Stimulated activated naive CD8-positive, alpha-beta T cell treated with anti-CD3 and anti-CD28 coated beads, Interleukin-15, Interleukin-2, amounts not matched to agents 100 ng/mL and 50 ng/mL, for 24 hours (primary cell): ENCODE results near the gene PRSS36.
"Not testable (repeated sequence)": the region's sequence is repeated elsewhere in the genome, so short reads cannot be mapped to it uniquely, and the experiment has no call there.

Source experiments
- H3K27ac Mint-ChIP-seq: one replicate; pipeline ENCODE4 v1.8.0; 2021; ENCODE audit warnings: mild to moderate bottlenecking, mixed read lengths
- H3K27me3 Mint-ChIP-seq: one replicate; pipeline ENCODE4 v1.8.0; 2021; ENCODE audit warnings: mixed read lengths
- H3K36me3 Mint-ChIP-seq: one replicate; pipeline ENCODE4 v1.8.0; 2021; ENCODE audit warnings: low read depth, mixed read lengths
- H3K4me1 Mint-ChIP-seq: one replicate; pipeline ENCODE4 v1.8.0; 2021; ENCODE audit warnings: low read depth, mixed read lengths
- H3K4me3 Mint-ChIP-seq: one replicate; pipeline ENCODE4 v1.8.0; 2021; ENCODE audit warnings: mild to moderate bottlenecking, mixed read lengths
- H3K9me3 Mint-ChIP-seq: one replicate; pipeline ENCODE4 v1.8.0; 2021; ENCODE audit warnings: mixed read lengths

PRSS36 gene

DNA sequence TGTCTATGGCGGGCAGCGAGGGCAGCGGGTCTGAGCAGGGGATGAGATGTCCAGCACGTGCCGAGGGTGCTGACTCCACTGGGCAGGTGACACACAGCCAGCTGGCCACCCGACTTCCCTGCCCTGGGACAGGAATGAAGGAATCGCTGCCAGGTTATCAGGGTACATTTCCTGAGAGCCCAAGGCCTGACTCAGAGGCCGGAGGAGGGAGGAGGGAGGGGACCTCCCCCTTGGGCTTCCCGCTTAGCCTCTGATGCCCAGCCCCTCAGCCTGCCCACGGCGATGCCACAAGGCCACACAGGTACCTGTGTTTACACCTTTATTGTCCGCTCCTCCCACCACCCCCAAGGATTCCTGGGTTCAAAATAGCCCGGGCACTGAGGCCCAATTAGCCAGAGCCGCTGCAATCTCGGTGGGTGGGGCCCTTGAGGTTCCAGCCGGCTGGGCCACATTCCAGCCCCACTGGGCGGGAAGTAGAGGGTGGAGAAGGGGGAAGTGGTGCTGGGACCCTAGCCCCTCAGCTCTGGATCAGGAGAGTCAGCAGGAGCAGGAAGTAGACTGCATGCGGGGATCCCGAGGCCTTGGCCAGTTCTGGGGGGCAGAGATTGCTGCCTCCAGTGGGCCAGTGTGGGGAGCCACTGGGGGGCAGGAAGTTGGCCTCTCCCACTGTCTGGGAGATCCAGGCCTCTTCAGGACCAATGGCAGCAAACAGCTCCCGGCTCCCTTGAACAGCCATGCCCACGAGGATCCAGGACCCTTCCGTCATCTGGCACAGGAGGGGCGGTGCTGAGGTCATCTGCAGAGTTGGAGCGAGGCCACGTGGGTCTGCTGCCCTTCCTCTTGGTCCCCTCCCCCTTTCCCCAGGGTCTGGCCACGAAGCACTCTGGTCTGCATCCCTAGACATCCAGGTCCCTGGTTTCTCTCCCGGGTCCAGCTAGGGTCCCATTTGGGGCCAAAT is 11.0 kb downstream of the PRSS36 start:
- H3K36me3 Mint-ChIP-seq: no peaks in the 10 kb centered on the region
- H3K4me3 Mint-ChIP-seq: no peak overlapping the region
- peaks cover 12% of the 10 kb centered on the region for H3K4me1 Mint-ChIP-seq
- H3K9me3 Mint-ChIP-seq: no peaks in the 10 kb centered on the region
- H3K27ac Mint-ChIP-seq: no peak overlapping the region
- no peaks in the 10 kb centered on the region for H3K27me3 Mint-ChIP-seq

DNA sequence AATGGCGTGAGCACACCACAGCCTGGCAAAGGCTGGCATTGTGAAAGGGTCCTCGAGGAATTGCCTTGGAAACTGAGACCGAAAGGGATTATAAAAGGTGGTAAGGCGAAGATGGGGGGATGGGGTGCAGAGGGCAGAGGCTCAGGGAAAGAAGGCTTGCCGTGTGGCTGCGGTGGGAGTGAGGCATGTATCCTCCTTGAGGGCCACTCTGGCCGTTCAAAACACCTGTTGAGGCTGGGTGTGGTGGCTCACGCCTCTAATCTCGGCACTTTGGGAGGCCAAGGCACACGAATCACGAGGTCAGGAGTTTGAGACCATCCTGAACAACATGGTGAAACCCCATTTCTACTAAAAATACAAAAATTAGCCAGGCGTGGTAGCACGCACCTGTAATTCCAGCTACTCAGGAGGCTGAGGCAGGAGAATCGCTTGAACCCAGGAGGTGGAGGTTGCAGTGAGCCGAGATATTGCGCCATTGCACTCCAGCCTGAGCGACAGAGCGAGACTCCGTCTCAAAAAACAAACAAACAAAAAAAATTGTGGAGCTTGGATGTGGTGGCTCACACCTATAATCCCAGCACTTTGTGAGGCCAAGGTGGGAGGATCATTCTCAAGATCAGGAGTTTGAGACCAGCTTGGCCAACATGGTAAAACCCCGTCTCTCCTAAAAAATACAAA is 12.9 kb downstream of the PRSS36 start:
- H3K4me1 Mint-ChIP-seq, H3K9me3 Mint-ChIP-seq, H3K27me3 Mint-ChIP-seq, H3K36me3 Mint-ChIP-seq, H3K4me3 Mint-ChIP-seq, H3K27ac Mint-ChIP-seq: not testable (repeated sequence)

DNA sequence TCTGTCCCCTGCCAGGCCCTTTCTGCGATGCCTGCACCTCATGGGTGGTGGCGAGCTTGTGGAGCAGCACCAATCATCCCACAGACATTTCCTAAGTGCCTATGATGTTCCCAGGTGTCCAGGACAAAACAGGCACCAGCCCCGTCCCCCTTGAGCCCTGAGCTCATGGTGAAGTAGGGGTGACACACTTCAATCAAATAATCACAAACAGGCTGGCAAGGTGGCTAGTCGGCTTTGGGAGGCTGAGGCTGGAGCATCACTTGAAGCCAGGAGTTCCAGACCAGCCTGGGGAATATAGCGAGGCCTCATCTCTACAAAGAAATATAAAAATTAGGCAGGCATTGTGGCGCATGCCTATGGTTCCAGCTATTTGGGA is 13.6 kb downstream of the PRSS36 start:
- H3K9me3 Mint-ChIP-seq: no peaks in the 10 kb centered on the region
- H3K36me3 Mint-ChIP-seq: peaks cover 9% of the 10 kb centered on the region
- peaks cover 4% of the 10 kb centered on the region for H3K4me1 Mint-ChIP-seq
- no peak overlapping the region for H3K4me3 Mint-ChIP-seq
- no peaks in the 10 kb centered on the region for H3K27me3 Mint-ChIP-seq
- H3K27ac Mint-ChIP-seq: no peak overlapping the region

DNA sequence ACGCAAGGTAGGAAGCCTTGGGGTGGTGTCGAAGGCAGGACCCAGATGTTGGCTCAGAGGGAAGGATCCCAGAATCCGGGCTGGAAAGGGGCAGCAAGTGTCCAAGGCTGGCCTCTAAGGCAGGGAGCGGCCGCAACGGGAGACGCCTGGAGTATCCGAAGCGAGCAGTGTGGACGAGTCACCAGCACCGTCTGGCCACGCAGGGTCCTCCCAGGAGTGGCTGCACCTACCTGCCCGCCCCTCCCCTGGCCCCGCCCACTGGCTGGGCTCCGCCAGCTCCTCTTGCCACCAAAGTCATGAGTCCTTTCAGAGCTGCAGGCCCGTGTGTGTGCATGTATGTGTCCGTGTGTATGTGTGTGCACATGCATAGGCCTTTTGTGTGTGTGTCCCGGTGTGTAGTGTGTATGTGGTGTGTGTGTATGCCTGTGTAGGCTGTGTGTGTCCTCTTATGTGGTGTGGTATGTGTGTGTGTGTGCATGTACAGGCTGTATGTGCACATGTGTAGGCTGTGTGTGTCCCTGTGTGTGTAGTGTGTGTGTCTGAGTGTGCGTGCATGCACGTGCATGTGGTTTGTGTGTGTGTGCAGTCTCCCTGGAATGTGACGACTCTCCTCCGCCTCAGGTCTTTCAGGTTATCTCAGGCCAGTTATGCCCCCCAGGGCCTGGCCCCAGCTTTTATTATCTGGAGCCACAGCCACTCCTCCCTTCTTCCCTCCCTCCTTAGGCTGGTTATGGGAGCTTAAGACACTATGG is 14.2 kb downstream of the PRSS36 start, which contains the start of gene PRSS8:
Gene PRSS8, minus strand, starts transcription at position 193 of the 752 bp plus-strand sequence. CDS start 229 bp downstream, outside the sequence.
- H3K36me3 Mint-ChIP-seq: peaks cover 9% of the 10 kb centered on the region
- no peak within 1 kb of the TSS for H3K4me3 Mint-ChIP-seq
- no peak within 1 kb of the TSS for H3K27ac Mint-ChIP-seq
- H3K4me1 Mint-ChIP-seq: peaks cover 2% of the 10 kb centered on the region
- no peaks in the 10 kb centered on the region for H3K9me3 Mint-ChIP-seq
- H3K27me3 Mint-ChIP-seq: no peaks in the 10 kb centered on the region

DNA sequence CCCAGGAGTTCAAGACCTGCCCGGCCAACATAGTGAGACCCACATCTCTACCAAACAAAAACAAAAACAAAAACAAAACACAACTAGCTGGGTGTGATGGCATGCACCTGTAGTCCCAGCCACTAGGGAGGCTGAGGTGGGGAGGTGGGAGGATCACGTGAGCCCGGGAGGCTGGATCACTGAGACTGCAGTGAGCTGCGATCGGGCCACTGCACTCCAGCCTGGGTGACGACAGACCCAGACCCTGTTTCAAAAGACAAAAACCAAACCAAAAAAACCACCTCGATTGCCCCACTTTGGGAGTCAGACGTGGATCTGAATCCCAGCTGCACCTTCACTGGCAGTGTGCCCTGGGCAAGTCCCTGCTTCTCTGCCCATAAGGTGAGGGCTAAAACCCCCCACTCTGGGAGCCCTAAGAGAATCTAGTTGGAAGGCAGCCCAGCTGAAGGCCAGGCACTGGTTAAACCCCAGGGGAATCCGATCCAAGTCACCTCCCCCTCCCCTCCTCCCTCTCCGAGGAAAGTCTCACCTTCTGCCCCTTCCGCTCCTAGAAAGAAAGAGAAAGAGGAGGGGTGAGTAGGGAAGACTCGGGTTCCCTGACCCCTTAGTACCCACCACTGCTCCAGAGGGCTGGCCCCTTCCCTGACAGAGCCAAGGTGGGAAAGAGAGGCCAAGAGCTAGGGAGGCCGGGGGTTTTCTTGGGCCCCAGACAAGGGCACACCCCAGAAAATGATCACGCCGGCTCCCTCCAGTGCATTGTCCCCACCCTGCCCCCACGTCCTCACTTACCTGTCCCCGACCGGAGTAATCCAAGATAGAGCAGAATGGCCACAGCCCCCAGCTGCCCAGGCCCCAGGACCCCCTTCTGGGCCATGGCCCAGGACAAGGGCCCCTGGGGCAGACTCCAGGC is 15.0 kb downstream of the PRSS36 start:
- Mint-ChIP-seq H3K27me3 (no peaks in the 10 kb centered on the region), H3K27ac (no peak overlapping the region), H3K9me3 (no peaks in the 10 kb centered on the region), H3K4me3 (no peak overlapping the region), H3K36me3 (peaks cover 13% of the 10 kb centered on the region), H3K4me1 (no peaks in the 10 kb centered on the region)

DNA sequence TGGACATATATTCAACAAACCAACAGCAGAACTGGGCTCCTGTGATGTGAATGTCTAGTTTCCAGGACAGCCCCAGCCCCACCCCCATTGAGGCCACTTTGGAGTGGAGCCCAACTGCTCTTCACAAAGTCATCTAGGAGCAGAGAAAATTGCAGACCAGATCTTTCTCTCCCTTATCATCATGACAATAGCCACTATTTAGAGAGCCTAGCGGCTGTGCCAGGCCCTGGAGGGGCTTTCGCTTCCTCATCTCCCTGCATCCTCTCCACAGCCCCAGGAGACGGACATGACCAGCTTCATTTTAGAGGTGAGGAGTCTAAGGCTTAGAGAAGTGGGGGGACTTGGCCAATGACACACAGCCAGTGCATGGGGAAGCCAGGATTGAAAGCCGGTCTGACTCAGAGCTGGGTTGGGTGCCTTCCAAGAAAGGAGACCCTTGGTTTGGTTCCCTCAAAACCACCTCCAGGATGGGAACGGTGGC is 15.7 kb downstream of the PRSS36 start:
- Mint-ChIP-seq H3K9me3 (no peaks in the 10 kb centered on the region), H3K4me3 (no peak overlapping the region), H3K27me3 (no peaks in the 10 kb centered on the region), H3K4me1 (no peaks in the 10 kb centered on the region), H3K36me3 (peaks cover 14% of the 10 kb centered on the region), H3K27ac (no peak overlapping the region)

DNA sequence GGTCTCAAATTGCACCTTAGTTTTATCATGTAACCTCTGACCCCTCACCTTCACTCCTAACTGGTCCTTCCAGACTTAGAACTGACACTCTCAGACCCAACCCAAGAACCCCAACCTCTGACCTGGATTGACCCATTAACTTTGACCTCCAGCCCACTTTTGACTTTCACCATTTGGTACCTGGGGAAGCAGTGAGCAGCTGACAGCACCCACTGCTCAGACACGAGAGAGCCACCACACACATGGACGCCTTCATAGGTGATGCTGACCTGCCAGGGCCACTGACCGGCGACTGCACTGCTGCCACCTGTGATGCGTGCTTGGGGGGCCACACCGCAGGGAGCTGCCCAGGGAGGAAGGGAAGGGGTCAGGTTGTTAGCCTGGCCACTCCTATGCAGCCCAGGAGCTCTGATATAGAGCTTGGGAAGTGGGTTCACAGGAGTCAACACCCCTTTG is 16.8 kb downstream of the PRSS36 start:
- Mint-ChIP-seq H3K36me3 (peaks cover 18% of the 10 kb centered on the region), H3K4me3 (no peak overlapping the region), H3K27ac (no peak overlapping the region), H3K27me3 (no peaks in the 10 kb centered on the region), H3K9me3 (no peaks in the 10 kb centered on the region), H3K4me1 (no peaks in the 10 kb centered on the region)

DNA sequence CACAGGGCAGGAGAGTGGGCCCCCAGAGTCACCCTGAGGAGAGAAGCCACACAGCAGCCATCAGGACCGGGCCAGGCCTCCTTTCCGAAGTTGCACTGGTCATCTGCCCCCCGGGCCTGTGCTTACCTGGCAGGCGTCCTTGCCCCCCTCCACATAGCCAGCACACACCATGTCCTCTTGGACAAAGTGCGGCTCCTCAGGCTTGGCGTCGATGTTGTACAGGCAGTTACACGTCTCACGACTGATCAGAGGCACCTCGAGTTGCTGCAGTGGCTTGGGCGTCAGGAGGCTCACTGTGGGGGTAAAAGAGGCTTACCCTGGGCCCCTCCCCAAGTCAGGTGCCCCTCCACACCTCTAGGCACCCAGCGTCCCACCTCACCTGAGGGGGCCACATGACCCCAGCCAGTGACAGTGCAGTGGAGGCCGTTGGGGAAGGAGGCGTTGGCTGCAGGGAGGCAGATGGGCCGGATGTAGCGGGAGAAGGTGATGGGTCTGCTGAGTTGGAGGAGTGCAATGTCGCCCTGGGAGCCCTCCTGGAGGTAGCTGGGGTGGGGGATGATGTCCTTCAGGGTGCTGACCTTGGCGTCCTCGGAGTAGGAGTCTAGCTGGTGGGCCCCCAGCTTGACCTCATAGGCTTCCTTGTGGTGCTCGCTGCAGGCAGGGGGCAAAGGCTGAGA is 17.4 kb downstream of the PRSS36 start:
- H3K4me3 Mint-ChIP-seq: no peak overlapping the region
- no peaks in the 10 kb centered on the region for H3K27me3 Mint-ChIP-seq
- H3K27ac Mint-ChIP-seq: no peak overlapping the region
- H3K9me3 Mint-ChIP-seq: no peaks in the 10 kb centered on the region
- H3K4me1 Mint-ChIP-seq: no peaks in the 10 kb centered on the region
- H3K36me3 Mint-ChIP-seq: peaks cover 23% of the 10 kb centered on the region

DNA sequence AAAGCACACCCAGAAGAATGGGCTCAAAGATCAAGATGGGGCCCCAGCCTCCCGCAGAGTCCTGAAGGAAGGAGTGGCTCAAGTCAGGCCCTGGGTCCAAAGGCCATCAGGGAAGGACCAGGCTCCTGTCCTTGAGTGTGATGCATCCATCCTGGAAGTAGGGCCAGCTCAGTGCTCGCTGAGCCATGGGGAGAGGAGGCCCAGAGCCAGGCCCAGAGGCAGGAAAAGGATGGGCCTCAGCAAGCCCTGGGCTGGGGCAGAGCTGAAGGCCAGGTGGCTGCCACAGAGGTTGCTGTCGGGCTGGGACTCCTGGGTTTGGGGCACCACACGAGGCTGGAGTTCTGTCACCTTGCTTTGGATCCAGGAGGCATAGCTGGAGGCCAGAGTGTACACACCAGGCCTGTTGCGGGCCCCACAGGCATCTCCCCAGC is 18.0 kb downstream of the PRSS36 start:
- no peak overlapping the region for H3K27ac Mint-ChIP-seq
- peaks cover 23% of the 10 kb centered on the region for H3K36me3 Mint-ChIP-seq
- H3K4me1 Mint-ChIP-seq: no peaks in the 10 kb centered on the region
- no peaks in the 10 kb centered on the region for H3K27me3 Mint-ChIP-seq
- no peaks in the 10 kb centered on the region for H3K9me3 Mint-ChIP-seq
- no peak overlapping the region for H3K4me3 Mint-ChIP-seq

DNA sequence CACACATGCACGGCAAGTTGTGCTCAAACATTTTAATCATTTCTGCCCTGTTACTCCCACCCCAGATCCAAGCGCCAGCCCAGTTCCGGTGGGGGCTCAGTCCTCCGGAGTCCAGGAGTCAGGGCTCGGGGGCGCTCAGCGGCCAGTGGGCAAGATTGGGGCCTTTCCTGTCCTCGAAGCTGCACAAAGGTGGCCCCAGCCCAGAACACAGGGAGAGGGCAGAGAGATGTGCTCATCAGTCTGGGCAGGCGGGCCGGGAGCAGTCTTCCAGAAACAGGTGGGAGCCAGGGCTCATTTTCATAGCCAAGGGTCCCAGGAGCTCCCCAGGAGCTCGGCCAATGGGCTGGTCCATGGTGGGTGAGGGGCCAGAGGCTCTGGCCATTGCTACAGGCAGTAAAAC is 18.4 kb downstream of the PRSS36 start:
- Mint-ChIP-seq H3K27me3 (no peaks in the 10 kb centered on the region), H3K4me1 (no peaks in the 10 kb centered on the region), H3K36me3 (peaks cover 24% of the 10 kb centered on the region), H3K4me3 (no peak overlapping the region), H3K27ac (no peak overlapping the region), H3K9me3 (no peaks in the 10 kb centered on the region)

DNA sequence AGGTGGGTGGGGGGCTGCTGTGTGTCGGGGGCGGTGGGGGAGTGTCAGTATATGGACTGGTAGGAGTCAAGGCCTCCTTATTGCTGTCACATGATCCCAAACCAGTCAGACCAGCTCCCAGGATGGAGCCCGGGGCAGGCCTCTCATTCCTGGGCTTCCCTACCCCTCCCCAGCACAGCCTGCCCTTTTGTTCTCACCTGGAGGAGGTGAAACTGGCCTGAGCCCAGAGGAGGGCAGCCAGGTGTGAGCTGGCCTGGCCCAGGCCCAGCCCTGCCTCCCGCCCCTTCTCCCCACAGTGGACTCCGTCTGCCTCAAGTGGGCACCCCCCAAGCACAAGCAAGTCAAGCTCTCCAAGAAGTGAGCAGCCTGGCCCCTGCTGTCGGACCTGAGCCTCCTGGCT is 19.0 kb downstream of the PRSS36 start:
- Mint-ChIP-seq H3K4me3 (no peak overlapping the region), H3K36me3 (peaks cover 27% of the 10 kb centered on the region), H3K27me3 (no peaks in the 10 kb centered on the region), H3K4me1 (no peaks in the 10 kb centered on the region), H3K9me3 (no peaks in the 10 kb centered on the region), H3K27ac (no peak overlapping the region)

DNA sequence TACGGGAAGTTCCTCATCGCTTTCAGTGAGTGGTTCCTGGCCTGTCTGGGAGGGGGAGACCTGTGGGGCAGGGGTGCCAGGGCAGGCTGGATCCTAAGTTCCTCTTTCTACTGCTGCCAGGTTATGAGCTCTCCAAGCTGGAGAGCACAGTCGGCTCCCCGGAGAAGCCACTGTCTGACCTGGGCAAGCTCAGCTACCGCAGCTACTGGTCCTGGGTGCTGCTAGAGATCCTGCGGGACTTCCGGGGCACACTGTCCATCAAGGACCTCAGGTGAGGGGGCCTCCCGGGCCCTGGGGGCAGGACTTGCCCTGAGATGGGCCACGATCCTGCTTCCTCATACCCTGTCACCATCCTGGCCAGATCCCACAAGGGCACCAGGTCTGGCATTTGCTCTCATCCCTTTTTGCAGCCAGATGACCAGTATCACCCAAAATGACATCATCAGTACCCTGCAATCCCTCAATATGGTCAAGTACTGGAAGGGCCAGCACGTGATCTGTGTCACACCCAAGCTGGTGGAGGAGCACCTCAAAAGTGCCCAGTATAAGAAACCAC is 19.5 kb downstream of the PRSS36 start:
- no peak overlapping the region for H3K27ac Mint-ChIP-seq
- H3K36me3 Mint-ChIP-seq: peaks cover 27% of the 10 kb centered on the region
- no peaks in the 10 kb centered on the region for H3K4me1 Mint-ChIP-seq
- H3K27me3 Mint-ChIP-seq: no peaks in the 10 kb centered on the region
- H3K4me3 Mint-ChIP-seq: no peak overlapping the region
- H3K9me3 Mint-ChIP-seq: no peaks in the 10 kb centered on the region

DNA sequence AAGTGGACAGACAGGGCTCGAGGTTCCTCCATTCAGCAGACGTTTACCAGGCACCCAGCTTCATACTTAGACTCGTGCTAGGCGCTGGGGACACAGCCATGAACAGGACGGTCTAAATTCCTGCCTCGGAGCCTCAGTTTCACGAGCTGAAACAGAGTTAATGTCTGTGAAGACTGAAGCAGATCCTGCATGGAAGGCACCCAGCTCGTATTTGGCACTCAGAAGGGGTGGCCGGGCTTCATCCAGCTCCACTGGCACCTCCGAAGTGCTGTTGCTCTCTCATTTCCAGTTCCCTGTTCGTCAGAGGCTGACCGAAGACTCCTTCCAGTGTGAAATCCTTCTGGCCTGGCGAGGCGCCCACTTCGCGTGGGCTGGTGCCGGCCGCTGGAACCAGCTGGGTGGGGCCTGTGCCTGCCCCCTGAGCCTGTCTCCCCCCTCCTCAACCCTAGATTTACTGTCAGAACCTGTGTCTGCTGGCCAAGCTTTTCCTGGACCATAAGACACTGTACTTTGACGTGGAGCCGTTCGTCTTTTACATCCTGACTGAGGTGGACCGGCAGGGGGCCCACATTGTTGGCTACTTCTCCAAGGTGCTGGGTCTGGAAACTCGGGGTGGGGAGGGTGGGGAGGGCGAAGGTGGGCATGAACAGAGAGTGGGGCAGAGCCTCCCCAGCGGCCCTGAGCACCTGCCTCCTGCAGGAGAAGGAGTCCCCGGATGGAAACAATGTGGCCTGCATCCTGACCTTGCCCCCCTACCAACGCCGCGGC is 20.1 kb downstream of the PRSS36 start:
- Mint-ChIP-seq H3K27ac (no peak overlapping the region), H3K27me3 (no peaks in the 10 kb centered on the region), H3K4me3 (no peak overlapping the region), H3K9me3 (no peaks in the 10 kb centered on the region), H3K4me1 (no peaks in the 10 kb centered on the region), H3K36me3 (peaks cover 27% of the 10 kb centered on the region)
